Muscle of back (tissue), 11 donors: ENCODE results near the gene ELP4. TPM values are rescaled to one million over a fixed set of nuclear protein-coding genes. Genes with fewer than 3 reads are reported as not detected.

Source experiments
- DNase-seq, 3 donors: peaks; one replicate each; pipeline versions ENCODE4 v3.0.0 to v3.0.0-alpha.2; 2013
- polyA plus RNA-seq, 10 donors: library from polyadenylated mRNA; unstranded; fragments of 120-200 nt; gene quantifications; one replicate each; pipeline ENCODE4 v1.2.1, GENCODE V29; 2013; ENCODE audit not compliant: insufficient read length in 10 of 10

The ELP4 gene
- polyA plus RNA-seq, 10 donors = 13.0 to 18.7 (median 16.6) TPM

GRCh38 chr11:31768749-31769640, 259.4 kb downstream of the ELP4 start:
- DNase-seq = no peak

- DNase-seq = no peak
Measured at GRCh38 chr11:31770011-31770700, 260.6 kb downstream of the ELP4 start.

- DNase-seq = no peak
Measured at GRCh38 chr11:31772412-31772811, 262.8 kb downstream of the ELP4 start.

GRCh38 chr11:31779374-31779791, 269.8 kb downstream of the ELP4 start:
- peak; percentile 46 to 73 (median 71) for DNase-seq

- DNase-seq = no peak
Measured at GRCh38 chr11:31780078-31780477, 270.5 kb downstream of the ELP4 start.

GRCh38 chr11:31780480-31780971, 271.0 kb downstream of the ELP4 start:
- DNase-seq = no peak

GRCh38 chr11:31782257-31782656, 272.7 kb downstream of the ELP4 start:
- DNase-seq = no peak

- DNase-seq = no peak
Measured at GRCh38 chr11:31783252-31783651, 273.7 kb downstream of the ELP4 start.

- no peak for DNase-seq
Measured at GRCh38 chr11:31784611-31785010, 275.0 kb downstream of the ELP4 start.

- no peak for DNase-seq
Measured at GRCh38 chr11:31786996-31787685, 277.6 kb downstream of the ELP4 start.

GRCh38 chr11:31788085-31788484, 278.5 kb downstream of the ELP4 start:
- DNase-seq = no peak

- DNase-seq = no peak
Measured at GRCh38 chr11:31790649-31791048, 281.1 kb downstream of the ELP4 start.

GRCh38 chr11:31792036-31792435, 282.5 kb downstream of the ELP4 start:
- no peak for DNase-seq

- DNase-seq = no peak
Measured at GRCh38 chr11:31792456-31792855, 282.9 kb downstream of the ELP4 start.

GRCh38 chr11:31793264-31793663, 283.7 kb downstream of the ELP4 start:
- no peak for DNase-seq

- no peak for DNase-seq
Measured at GRCh38 chr11:31794548-31794947, 285.0 kb downstream of the ELP4 start.

GRCh38 chr11:31795706-31796498, 286.3 kb downstream of the ELP4 start:
- no peak for DNase-seq

- peak in 1 of 3 donors; percentile 12 for DNase-seq
Measured at GRCh38 chr11:31796499-31797189, 287.1 kb downstream of the ELP4 start.

GRCh38 chr11:31797190-31798056, 287.9 kb downstream of the ELP4 start:
- peak in 1 of 3 donors; percentile 41 for DNase-seq
